HG03571 (cell line): ENCODE data around the gene UNG.
A peak's percentile ranks its signal among the peaks of the same experiment; 100 is the strongest.

Experiments
- ATAC-seq: cut with Tn5 transposase; IDR thresholded peaks from one replicate; pipeline ENCODE4 v1.9.1; 2021; ENCODE audit not compliant: unreplicated experiment

The UNG gene

DNA sequence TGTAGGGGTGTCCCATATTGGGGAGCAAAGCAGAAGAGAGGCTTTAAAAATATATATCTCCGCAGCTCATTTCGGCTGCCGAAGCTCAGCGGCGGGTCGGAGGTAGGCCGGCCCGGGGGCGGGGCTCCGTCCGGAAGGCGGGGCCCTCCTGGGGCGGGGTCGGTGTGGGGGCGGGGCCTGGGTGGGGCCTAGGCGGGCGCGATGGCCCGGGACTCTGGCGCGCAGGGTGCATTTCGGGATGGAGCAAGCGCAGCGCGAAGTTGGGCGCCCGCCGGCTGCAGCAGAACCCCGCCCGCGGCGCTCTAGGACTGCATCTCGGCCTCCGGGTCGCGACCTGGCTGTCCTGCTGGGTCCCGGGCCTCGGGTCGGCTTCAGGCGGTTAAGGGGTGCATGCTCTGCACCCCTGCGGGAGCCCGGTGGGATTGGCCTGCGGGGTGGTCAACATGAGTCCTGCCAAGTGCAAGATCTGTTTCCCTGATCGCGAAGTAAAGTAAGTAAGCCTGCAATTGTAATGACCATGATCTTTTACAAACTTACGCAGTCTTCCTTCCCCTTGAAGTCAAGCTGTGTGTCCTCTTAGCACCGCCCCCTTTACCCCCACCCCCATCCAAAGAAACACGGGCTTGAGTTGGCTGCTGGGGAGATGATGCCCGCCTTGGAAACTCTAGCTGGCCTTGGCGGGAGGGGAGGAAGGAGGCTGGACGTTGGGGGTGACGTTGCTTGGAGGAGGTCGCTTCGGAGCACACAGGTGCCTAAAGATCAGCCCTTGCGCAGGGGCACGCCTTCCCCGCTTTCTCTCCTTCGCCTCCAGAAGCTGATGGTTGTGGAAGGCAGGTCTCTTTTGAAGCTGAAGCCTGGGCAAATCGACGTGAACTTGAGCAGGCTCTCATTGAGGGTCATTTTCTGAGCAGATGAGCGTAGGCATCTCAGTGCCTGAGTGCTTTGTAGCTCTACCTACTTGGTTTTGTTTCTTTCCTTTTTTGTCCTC lies 57.3 kb downstream of the UNG start:
- peak; percentile 77 for ATAC-seq

DNA sequence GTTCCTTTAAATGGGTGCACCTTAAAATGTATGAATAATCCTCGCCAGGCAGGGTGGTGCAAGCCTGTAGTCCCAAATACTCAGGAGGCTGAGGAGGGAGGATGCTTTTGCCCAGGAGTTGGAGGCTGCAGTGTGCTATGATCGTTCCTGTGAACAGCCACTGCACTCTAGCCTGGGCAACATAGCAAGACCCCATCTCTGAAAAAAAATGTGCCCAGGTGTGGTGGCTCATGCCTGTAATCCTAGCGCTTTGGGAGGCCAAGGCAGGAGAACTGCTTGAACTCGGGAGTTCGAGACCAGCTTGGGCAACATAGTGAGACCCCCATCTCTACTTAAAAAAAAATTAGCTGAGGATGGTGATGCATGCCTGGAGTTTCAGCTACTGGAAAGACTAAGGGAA lies 58.6 kb downstream of the UNG start:
- ATAC-seq = no peak

GRCh38 chr12:109156586-109156985 lies 59.2 kb downstream of the UNG start:
- ATAC-seq = no peak

GRCh38 chr12:109157986-109158385 lies 60.6 kb downstream of the UNG start:
- no peak for ATAC-seq

- ATAC-seq = no peak
Measured at GRCh38 chr12:109160433-109160832, 63.0 kb downstream of the UNG start.
